CD14-positive monocyte (primary cell): ENCODE measurements around the gene CPE. TPM values are rescaled to one million over a fixed set of nuclear protein-coding genes. Genes with fewer than 3 reads are reported as not detected.

Experiments used
- DNase-seq, 3 donors: peaks; one replicate each; pipeline ENCODE4 v3.0.0-alpha.2; 2011 to 2022
- H2AFZ ChIP-seq: 2 replicates; pipeline ENCODE4 v1.6.0; 2012; ENCODE audit warnings: mild to moderate bottlenecking, low read depth, low read length, inconsistent platforms; ENCODE audit not compliant: insufficient read depth, poor library complexity, severe bottlenecking
- H3K27ac ChIP-seq, 2 donors: 1 replicate in 1 of 2; 2 replicates in 1 of 2; pipeline ENCODE4 v1.5.1; 2012 to 2013; ENCODE audit warnings: low read length in 2 of 2, control low read depth in 1 of 2, inconsistent platforms in 1 of 2, low read depth in 1 of 2, mild to moderate bottlenecking in 1 of 2
- H3K27me3 ChIP-seq, 2 donors: one replicate each; pipeline versions ENCODE4 v1.6.0 to v1.6.1; 2011 to 2013; ENCODE audit warnings: low read length in 2 of 2; ENCODE audit not compliant: control insufficient read depth in 2 of 2, insufficient read depth in 2 of 2
- H3K36me3 ChIP-seq, 2 donors: replicated peaks in 1 of 2; 1 replicate in 1 of 2; 2 replicates in 1 of 2; pipeline versions ENCODE4 v1.5.1 to v1.6.1; 2012 to 2013; ENCODE audit warnings: low read length in 2 of 2, control low read depth in 1 of 2, inconsistent platforms in 1 of 2, mild to moderate bottlenecking in 1 of 2; ENCODE audit not compliant: insufficient read depth in 2 of 2, control insufficient read depth in 1 of 2
- H3K4me1 ChIP-seq, 2 donors: 1 replicate in 1 of 2; 2 replicates in 1 of 2; pipeline versions ENCODE4 v1.5.1 to v1.6.1; 2012 to 2013; ENCODE audit warnings: low read length in 2 of 2, control low read depth in 1 of 2, inconsistent platforms in 1 of 2, mild to moderate bottlenecking in 1 of 2, moderate library complexity in 1 of 2; ENCODE audit not compliant: insufficient read depth in 2 of 2, control insufficient read depth in 1 of 2
- H3K4me2 ChIP-seq: replicated peaks from 2 replicates; pipeline ENCODE3; 2012; ENCODE audit warnings: low read length, moderate library complexity, mild to moderate bottlenecking; ENCODE audit not compliant: poor library complexity, severe bottlenecking; ENCODE audit errors: extremely low read depth
- H3K4me3 ChIP-seq, 3 experiments: fragments of 200-600 bp in 1 of 3; sonication (generic) in 1 of 3; replicated peaks in 1 of 3; 1 replicate in 2 of 3; 2 replicates in 1 of 3; pipeline ENCODE4 v1.5.1; 2011 to 2013; ENCODE audit warnings: low read length in 3 of 3, mild to moderate bottlenecking in 3 of 3, control low read depth in 2 of 3, low read depth in 2 of 3, inconsistent platforms in 1 of 3, moderate library complexity in 1 of 3
- H3K79me2 ChIP-seq: 2 replicates; pipeline ENCODE4 v1.6.0; 2012; ENCODE audit warnings: mild to moderate bottlenecking, control low read depth, inconsistent platforms, low read length, moderate library complexity; ENCODE audit not compliant: insufficient read depth
- H3K9ac ChIP-seq: 2 replicates; pipeline ENCODE4 v1.6.0; 2017; ENCODE audit warnings: low read length, mild to moderate bottlenecking; ENCODE audit not compliant: insufficient read depth, poor library complexity, severe bottlenecking
- H3K9me3 ChIP-seq, 2 donors: replicated peaks in 1 of 2; 1 replicate in 1 of 2; 2 replicates in 1 of 2; pipeline versions ENCODE4 v1.5.1 to v1.6.1; 2012 to 2013; ENCODE audit warnings: low read length in 2 of 2, control low read depth in 1 of 2; ENCODE audit not compliant: control insufficient read depth in 1 of 2, insufficient read depth in 1 of 2
- H4K20me1 ChIP-seq: 2 replicates; pipeline ENCODE4 v1.6.0; 2012; ENCODE audit warnings: mild to moderate bottlenecking, low read length, control low read depth, moderate library complexity; ENCODE audit not compliant: insufficient read depth
- H3K27ac Mint-ChIP-seq, 7 donors: one replicate each; pipeline ENCODE4 v1.8.0; 2020; ENCODE audit warnings: mild to moderate bottlenecking in 7 of 7, mixed read lengths in 7 of 7, moderate library complexity in 6 of 7, inconsistent platforms in 2 of 7
- H3K27me3 Mint-ChIP-seq, 3 donors: one replicate each; pipeline ENCODE4 v1.8.0; 2021 to 2022; ENCODE audit warnings: low read depth in 3 of 3, mild to moderate bottlenecking in 3 of 3, mixed read lengths in 3 of 3, moderate library complexity in 3 of 3, inconsistent platforms in 1 of 3
- H3K36me3 Mint-ChIP-seq, 2 donors: one replicate each; pipeline ENCODE4 v1.8.0; 2020; ENCODE audit warnings: mixed read lengths in 2 of 2, inconsistent platforms in 1 of 2, mild to moderate bottlenecking in 1 of 2
- H3K4me1 Mint-ChIP-seq: one replicate; pipeline ENCODE4 v1.8.0; 2020; ENCODE audit warnings: mild to moderate bottlenecking, mixed read lengths
- H3K4me3 Mint-ChIP-seq, 2 donors: one replicate each; pipeline ENCODE4 v1.8.0; 2020; ENCODE audit warnings: mild to moderate bottlenecking in 2 of 2, mixed read lengths in 2 of 2, moderate library complexity in 1 of 2
- H3K9me3 Mint-ChIP-seq, 7 donors: one replicate each; pipeline ENCODE4 v1.8.0; 2020 to 2022; ENCODE audit warnings: mixed read lengths in 7 of 7, mild to moderate bottlenecking in 6 of 7, moderate library complexity in 6 of 7, inconsistent platforms in 2 of 7
- WGBS: methylation state at CpG from one replicate; pipeline ENCODE4 v1.1.5; 2013; ENCODE audit warnings: missing lambda C conversion rate; ENCODE audit not compliant: insufficient coverage; 5-methylcytosine and 5-hydroxymethylcytosine counted together
- intact Hi-C, 2 donors: fragments of 100-400 bp; cut with micrococcal nuclease; formaldehyde crosslinking; loops; one replicate each; pipeline versions ENCODE4 v1.15.0 to v1.15.1; 2023
- polyA plus RNA-seq, 3 donors: library from polyadenylated mRNA; depleted of rRNA in 1 of 3; unstranded in 2 of 3; stranded (reverse) in 1 of 3; fragments of 300-500 nt in 2 of 3; fragments of >200 nt in 1 of 3; fragmentation: Illumina TruSeq in 2 of 3; gene quantifications; 1 replicate in 2 of 3; 2 replicates in 1 of 3; pipeline ENCODE4 v1.2.3, GENCODE V29; 2012 to 2021
- TF ChIP-seq, protein P1 (sequence below): fragments of 200-600 bp; IDR thresholded peaks from one replicate; pipeline ENCODE4 v1.8.0; 2022; ENCODE audit warnings: antibody characterized with exemption, mild to moderate bottlenecking

Gene CPE
- polyA plus RNA-seq, 3 donors: 0.09 to 0.13 TPM; not detected in 1

DNA sequence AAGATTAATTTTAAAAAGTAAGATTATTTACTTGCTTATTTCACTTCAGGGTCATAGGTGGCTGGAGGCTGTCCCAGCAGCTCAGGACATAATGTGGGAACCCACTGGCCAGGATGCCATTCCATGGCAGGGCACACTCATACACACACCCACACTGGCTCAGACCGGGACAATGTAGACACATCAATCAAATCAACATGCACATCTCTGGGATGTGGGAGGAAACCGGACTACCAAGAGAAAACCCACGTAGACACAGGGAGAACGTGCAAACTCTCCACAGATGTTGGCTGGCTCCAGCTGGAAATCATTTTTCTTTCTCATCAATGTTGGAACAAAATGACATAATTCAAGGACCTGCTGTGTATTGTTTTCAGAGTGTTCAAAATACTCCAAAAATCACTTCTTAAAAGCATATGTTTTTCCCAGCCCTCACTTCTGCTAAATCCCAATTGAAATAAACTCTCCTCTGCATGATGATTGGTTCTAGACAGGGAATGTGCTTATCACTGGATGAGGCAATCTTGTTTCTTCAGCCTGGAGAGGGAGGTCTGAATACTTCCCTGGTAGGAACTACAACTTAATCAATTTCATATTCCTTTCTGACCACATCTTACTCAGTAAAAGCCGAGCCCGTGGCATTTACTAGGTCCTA, 18.6 kb upstream of the CPE start:
- Histone ChIP-seq H3K9me3 (no peaks in the 10 kb centered on the region), H3K27me3 (no peaks in the 10 kb centered on the region), H2AFZ (peak overlapping the region; percentile 22), H3K36me3 (no peaks in the 10 kb centered on the region), H3K4me1 (peaks cover 32 to 46% of the 10 kb centered on the region in 2 donors), H3K4me2 (peak overlapping the region; percentile 37), H3K79me2 (no peaks in the 10 kb centered on the region), H3K27ac (no peak overlapping the region), H4K20me1 (no peaks in the 10 kb centered on the region), H3K9ac (no peak overlapping the region), H3K4me3 (peak overlapping the region in 1 of 3 experiments; percentile 25)
- peaks cover 58% of the 10 kb centered on the region for H3K4me1 Mint-ChIP-seq
- TF ChIP-seq, protein P1, sequence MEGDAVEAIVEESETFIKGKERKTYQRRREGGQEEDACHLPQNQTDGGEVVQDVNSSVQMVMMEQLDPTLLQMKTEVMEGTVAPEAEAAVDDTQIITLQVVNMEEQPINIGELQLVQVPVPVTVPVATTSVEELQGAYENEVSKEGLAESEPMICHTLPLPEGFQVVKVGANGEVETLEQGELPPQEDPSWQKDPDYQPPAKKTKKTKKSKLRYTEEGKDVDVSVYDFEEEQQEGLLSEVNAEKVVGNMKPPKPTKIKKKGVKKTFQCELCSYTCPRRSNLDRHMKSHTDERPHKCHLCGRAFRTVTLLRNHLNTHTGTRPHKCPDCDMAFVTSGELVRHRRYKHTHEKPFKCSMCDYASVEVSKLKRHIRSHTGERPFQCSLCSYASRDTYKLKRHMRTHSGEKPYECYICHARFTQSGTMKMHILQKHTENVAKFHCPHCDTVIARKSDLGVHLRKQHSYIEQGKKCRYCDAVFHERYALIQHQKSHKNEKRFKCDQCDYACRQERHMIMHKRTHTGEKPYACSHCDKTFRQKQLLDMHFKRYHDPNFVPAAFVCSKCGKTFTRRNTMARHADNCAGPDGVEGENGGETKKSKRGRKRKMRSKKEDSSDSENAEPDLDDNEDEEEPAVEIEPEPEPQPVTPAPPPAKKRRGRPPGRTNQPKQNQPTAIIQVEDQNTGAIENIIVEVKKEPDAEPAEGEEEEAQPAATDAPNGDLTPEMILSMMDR: no peak
- intact Hi-C loops: no loop called here
- H3K27me3 Mint-ChIP-seq: peaks cover 0 to 1% (median 0%) of the 10 kb centered on the region in 3 donors
- H3K4me3 Mint-ChIP-seq: peak overlapping the region in 1 of 2 donors; percentile 33
- H3K9me3 Mint-ChIP-seq: no peaks in the 10 kb centered on the region
- H3K27ac Mint-ChIP-seq: peak overlapping the region in 5 of 7 donors; percentile 63 to 77 (median 65)
- DNase-seq: peak in 2 of 3 donors; percentile 12 to 18
- H3K36me3 Mint-ChIP-seq: no peaks in the 10 kb centered on the region
- WGBS: 20% methylated on average over 2 of the region's 6 CpGs

DNA sequence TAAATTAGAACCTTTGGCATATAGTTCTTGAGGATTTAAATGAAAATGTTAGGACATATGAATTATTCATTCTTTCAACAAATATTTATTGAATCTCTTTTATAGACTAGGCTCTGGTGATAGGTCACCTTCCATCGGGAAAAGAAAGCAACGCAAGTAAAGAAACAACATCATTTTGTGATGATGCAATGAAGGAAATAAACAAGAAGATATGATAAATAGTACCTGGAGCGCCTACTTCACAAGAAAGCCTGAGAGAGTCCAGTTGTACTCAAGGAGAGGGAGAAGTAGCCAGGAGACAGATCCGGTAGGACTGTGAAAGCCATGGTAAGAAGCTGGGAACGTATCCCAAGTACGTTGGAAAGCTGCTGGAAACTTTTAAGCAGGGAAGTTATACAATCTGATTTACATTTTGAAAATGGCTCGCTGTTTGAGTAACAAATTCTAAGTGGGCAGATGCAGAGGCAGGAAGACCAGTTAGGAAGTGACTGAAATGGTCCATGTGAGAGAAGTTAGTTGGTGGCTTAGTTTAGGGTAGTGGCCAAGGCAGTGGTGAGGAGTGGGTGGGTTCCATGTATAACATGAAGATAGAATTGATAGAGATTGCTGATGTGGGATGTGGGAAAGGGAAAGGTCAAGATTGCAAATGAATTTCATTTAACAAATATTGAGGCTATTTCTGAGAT, 17.7 kb upstream of the CPE start:
- no peak overlapping the region for H3K27ac ChIP-seq
- TF ChIP-seq, protein P1: no peak
- no peak overlapping the region for H2AFZ ChIP-seq
- intact Hi-C loops: no loop called here
- no peak overlapping the region for H3K9ac ChIP-seq
- H3K27me3 Mint-ChIP-seq: peaks cover 0 to 1% (median 0%) of the 10 kb centered on the region in 3 donors
- H3K36me3 Mint-ChIP-seq: no peaks in the 10 kb centered on the region
- H3K4me2 ChIP-seq: no peak overlapping the region
- no peak for DNase-seq
- peak overlapping the region in 1 of 7 donors; percentile 1 for H3K27ac Mint-ChIP-seq
- H3K36me3 ChIP-seq: no peaks in the 10 kb centered on the region
- WGBS: 89% methylated on average over 6 of the region's 7 CpGs
- H3K27me3 ChIP-seq: no peaks in the 10 kb centered on the region
- no peaks in the 10 kb centered on the region for H4K20me1 ChIP-seq
- peaks cover 49% of the 10 kb centered on the region for H3K4me1 Mint-ChIP-seq
- H3K4me1 ChIP-seq: peaks cover 32 to 46% of the 10 kb centered on the region in 2 donors
- no peaks in the 10 kb centered on the region for H3K79me2 ChIP-seq
- H3K9me3 ChIP-seq: no peaks in the 10 kb centered on the region
- no peaks in the 10 kb centered on the region for H3K9me3 Mint-ChIP-seq
- H3K4me3 ChIP-seq: no peak overlapping the region
- no peak overlapping the region for H3K4me3 Mint-ChIP-seq
